GM20000 (cell line): ENCODE data around the gene ZNF341.

Experiments used
- DNase-seq: peaks from one replicate; pipeline ENCODE4 v3.0.0; 2012; ENCODE audit warnings: low spot score
- TF ChIP-seq, protein P1 (sequence below): IDR thresholded peaks from 2 replicates; pipeline ENCODE4 v1.5.1; 2012; ENCODE audit warnings: mild to moderate bottlenecking, control low read depth; ENCODE audit errors: extremely low read depth, missing control alignments

ZNF341 gene

GRCh38 chr20:33798444-33798843 is 66.6 kb downstream of the ZNF341 start:
- no peak for DNase-seq
- TF ChIP-seq, protein P1, sequence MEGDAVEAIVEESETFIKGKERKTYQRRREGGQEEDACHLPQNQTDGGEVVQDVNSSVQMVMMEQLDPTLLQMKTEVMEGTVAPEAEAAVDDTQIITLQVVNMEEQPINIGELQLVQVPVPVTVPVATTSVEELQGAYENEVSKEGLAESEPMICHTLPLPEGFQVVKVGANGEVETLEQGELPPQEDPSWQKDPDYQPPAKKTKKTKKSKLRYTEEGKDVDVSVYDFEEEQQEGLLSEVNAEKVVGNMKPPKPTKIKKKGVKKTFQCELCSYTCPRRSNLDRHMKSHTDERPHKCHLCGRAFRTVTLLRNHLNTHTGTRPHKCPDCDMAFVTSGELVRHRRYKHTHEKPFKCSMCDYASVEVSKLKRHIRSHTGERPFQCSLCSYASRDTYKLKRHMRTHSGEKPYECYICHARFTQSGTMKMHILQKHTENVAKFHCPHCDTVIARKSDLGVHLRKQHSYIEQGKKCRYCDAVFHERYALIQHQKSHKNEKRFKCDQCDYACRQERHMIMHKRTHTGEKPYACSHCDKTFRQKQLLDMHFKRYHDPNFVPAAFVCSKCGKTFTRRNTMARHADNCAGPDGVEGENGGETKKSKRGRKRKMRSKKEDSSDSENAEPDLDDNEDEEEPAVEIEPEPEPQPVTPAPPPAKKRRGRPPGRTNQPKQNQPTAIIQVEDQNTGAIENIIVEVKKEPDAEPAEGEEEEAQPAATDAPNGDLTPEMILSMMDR, result no peak

DNA sequence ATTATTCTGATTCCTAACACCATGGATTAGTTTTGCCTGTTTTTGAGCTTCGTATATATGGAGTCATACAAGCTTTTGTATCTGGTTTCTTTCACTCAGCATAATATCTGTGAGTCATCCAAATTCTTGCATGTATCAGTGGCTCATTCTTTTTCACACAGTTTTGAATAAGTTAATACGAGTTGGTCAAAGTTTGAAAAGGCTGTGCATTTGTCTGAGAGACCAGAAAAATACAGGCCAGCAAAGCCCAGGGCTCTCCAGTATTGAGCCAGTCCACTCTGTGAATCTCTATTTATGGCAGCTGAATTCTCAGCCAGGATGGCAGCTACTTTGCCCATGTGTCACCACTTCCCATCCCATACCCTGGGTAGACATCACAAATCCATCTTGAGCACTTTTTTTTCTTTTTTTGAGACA is 72.1 kb downstream of the ZNF341 start:
- no peak for DNase-seq
- TF ChIP-seq, protein P1, result no peak

- DNase-seq, result no peak
- TF ChIP-seq, protein P1, result no peak
Measured at GRCh38 chr20:33808388-33808787, 76.6 kb downstream of the ZNF341 start.

GRCh38 chr20:33810259-33810658 is 78.5 kb downstream of the ZNF341 start:
- DNase-seq, result no peak
- TF ChIP-seq, protein P1, result no peak

GRCh38 chr20:33810885-33811775 is 79.3 kb downstream of the ZNF341 start, which contains the start of gene CHMP4B:
Gene CHMP4B, plus strand, starts transcription at chr20:33811348. Its CDS starts 121 bp downstream, at chr20:33811469.
- DNase-seq, result peak; percentile 97
- TF ChIP-seq, protein P1, result no peak

DNA sequence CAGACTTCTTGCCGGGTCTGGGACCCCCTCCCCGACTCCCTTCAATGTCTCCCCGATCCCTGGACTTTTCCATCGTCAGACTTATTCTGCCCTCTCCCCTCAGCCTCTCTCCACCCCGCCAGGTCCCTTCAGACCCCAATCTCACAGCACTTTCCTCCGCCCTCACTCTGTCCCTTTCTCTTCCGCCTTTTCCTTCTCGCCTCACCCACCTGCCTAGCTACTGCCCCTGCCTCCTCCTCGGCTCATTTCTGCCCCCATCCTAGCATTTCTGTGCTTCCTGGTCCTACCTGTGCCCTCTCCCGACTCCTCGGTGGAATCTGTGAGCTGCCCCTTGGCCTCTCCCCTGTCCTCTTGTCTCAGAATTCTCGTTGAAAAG is 80.0 kb downstream of the ZNF341 start:
- DNase-seq, result peak; percentile 51
- TF ChIP-seq, protein P1, result no peak

DNA sequence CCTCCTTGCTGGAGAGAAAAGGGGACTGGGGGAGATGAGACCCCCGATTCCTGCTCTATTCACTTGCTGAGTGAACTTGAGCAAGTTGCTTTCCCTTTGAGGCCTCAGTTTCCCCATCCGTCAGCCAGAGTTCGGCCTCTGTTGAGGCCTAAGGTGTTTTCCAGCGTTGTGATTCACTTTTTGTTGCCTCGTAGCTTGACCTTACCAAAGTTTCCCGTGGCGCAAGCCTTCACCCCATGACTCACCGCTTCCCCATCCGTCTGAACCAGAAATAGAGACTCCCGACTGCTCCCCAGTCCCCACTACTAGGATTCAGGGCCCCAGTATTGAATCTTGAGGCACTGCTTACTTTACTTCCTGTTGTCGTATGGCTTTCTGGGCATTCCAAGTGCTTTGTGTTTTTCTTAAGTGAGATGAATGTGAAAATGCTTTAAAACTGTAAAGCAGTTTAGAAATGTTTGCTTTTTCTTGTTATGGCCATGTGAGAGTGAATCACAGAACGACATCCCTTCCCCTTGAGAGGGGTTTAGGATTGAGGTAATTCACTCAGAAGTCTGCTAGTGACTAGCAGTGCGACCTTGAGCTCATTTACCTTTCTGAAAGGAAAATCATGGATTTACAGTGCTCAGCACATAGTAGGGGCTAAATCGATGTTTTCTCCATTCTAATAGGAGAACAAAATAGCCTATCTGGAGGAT is 80.5 kb downstream of the ZNF341 start:
- peak; percentile 41 for DNase-seq
- TF ChIP-seq, protein P1, result no peak
